WI38 (cell line): Measurements from ENCODE around the gene DACH1.
"Not testable (repeated sequence)": the region's sequence is repeated elsewhere in the genome, so short reads cannot be mapped to it uniquely, and the experiment has no call there.

ENCODE experiments used
- H3K4me3 ChIP-seq: 2 replicates; pipeline ENCODE4 v1.5.1; 2011; ENCODE audit warnings: low read depth, mild to moderate bottlenecking, control low read depth, low read length
- CTCF ChIP-seq: IDR thresholded peaks from 2 replicates; pipeline ENCODE4 v1.5.1; 2012; ENCODE audit warnings: low read depth, mild to moderate bottlenecking, control low read depth, low read length

The DACH1 gene

GRCh38 chr13:71851498-71852409, 15.2 kb downstream of the DACH1 start:
- TF ChIP-seq CTCF, result no peak
- no peak overlapping the region for H3K4me3 ChIP-seq

- H3K4me3 ChIP-seq, result no peak overlapping the region
- TF ChIP-seq CTCF, result no peak
Measured at GRCh38 chr13:71842003-71842402, 25.0 kb downstream of the DACH1 start.

GRCh38 chr13:71838842-71839241, 28.2 kb downstream of the DACH1 start:
- H3K4me3 ChIP-seq, result no peak overlapping the region
- no peak for TF ChIP-seq CTCF

GRCh38 chr13:71837582-71837981, 29.4 kb downstream of the DACH1 start:
- H3K4me3 ChIP-seq, result not testable (repeated sequence)

- H3K4me3 ChIP-seq, result no peak overlapping the region
- TF ChIP-seq CTCF, result no peak
Measured at GRCh38 chr13:71831716-71832115, 35.3 kb downstream of the DACH1 start.

- H3K4me3 ChIP-seq, result no peak overlapping the region
- TF ChIP-seq CTCF, result no peak
Measured at GRCh38 chr13:71830736-71831135, 36.3 kb downstream of the DACH1 start.

GRCh38 chr13:71830323-71830722, 36.7 kb downstream of the DACH1 start:
- H3K4me3 ChIP-seq, result no peak overlapping the region
- no peak for TF ChIP-seq CTCF
